OCI-LY7 (cell line): ENCODE measurements around the gene DDX54. TPM values are rescaled to one million over a fixed set of nuclear protein-coding genes. Genes with fewer than 3 reads are reported as not detected.

Experiments
- BruUV-seq: library from RNA; stranded (reverse); fragments of 400-500 nt; replicated peaks from 2 replicates; lab custom pipeline; 2021; lab: Mats Ljungman, UMichigan
- CTCF ChIA-PET: fragments of 300-600 bp; sonication (Branson Sonifier 250); formaldehyde crosslinking; loops from one replicate; lab custom pipeline; 2022; ENCODE audit warnings: antibody characterized with exemption; ENCODE audit not compliant: unreplicated experiment; lab: Charles Lee
- POLR2A ChIA-PET: fragments of 300-600 bp; sonication (Branson Sonifier 250); formaldehyde crosslinking; loops from one replicate; lab custom pipeline; 2022; ENCODE audit warnings: antibody characterized with exemption; lab: Charles Lee
- DNase-seq: peaks from one replicate; pipeline ENCODE4 v3.0.0-alpha.2; 2015; ENCODE audit warnings: low spot score
- H2AFZ ChIP-seq: fragments of 200-600 bp; sonication (generic), shearing (Covaris generic); 2 replicates; pipeline ENCODE4 v1.6.1; 2014; ENCODE audit warnings: mild to moderate bottlenecking, antibody characterized with exemption, low read length, moderate library complexity
- H3K27ac ChIP-seq: fragments of 200-600 bp; sonication (generic); 2 replicates; pipeline ENCODE4 v1.5.1; 2014; ENCODE audit warnings: mixed run types, low read depth, mild to moderate bottlenecking, moderate library complexity, low read length, inconsistent platforms; ENCODE audit not compliant: poor library complexity, severe bottlenecking
- H3K36me3 ChIP-seq: fragments of 200-600 bp; sonication (generic); 2 replicates; pipeline ENCODE4 v1.6.1; 2014; ENCODE audit warnings: mild to moderate bottlenecking, antibody characterized with exemption, low read length, moderate library complexity, mixed read lengths; ENCODE audit not compliant: insufficient read depth
- H3K4me1 ChIP-seq: fragments of 200-600 bp; sonication (generic); 2 replicates; pipeline ENCODE4 v1.5.1; 2014; ENCODE audit warnings: mild to moderate bottlenecking, low read length; ENCODE audit not compliant: insufficient read depth, poor library complexity, severe bottlenecking
- H3K4me2 ChIP-seq: fragments of 200-600 bp; sonication (generic); 2 replicates; pipeline ENCODE4 v1.6.1; 2014; ENCODE audit warnings: mild to moderate bottlenecking, low read length
- H3K4me3 ChIP-seq: fragments of 200-600 bp; sonication (generic); 2 replicates; pipeline ENCODE4 v1.5.1; 2014; ENCODE audit warnings: mild to moderate bottlenecking, low read depth, low read length; ENCODE audit not compliant: poor library complexity, severe bottlenecking
- H3K79me2 ChIP-seq: fragments of 200-600 bp; sonication (generic); 2 replicates; pipeline ENCODE4 v1.6.1; 2016; ENCODE audit warnings: low read depth, mild to moderate bottlenecking, low read length, moderate library complexity, mixed read lengths; ENCODE audit not compliant: insufficient read depth
- H3K9me2 ChIP-seq: fragments of 200-600 bp; sonication (generic); 2 replicates; pipeline ENCODE4 v1.6.1; 2016; ENCODE audit warnings: mild to moderate bottlenecking, low read length, mixed read lengths; ENCODE audit not compliant: insufficient read depth
- H3K9me3 ChIP-seq: fragments of 200-600 bp; sonication (generic); 2 replicates; pipeline ENCODE4 v1.6.1; 2014; ENCODE audit warnings: mild to moderate bottlenecking, mixed run types, low read length, mixed read lengths
- H4K20me1 ChIP-seq: fragments of 200-600 bp; sonication (generic); 2 replicates; pipeline ENCODE4 v1.6.1; 2014; ENCODE audit warnings: mild to moderate bottlenecking, antibody characterized with exemption, low read length, moderate library complexity, mixed read lengths; ENCODE audit not compliant: insufficient read depth
- CTCF ChIP-seq: fragments of 200-600 bp; sonication (generic); conservative IDR thresholded peaks from 2 replicates; pipeline ENCODE4 v1.5.1; 2014; ENCODE audit warnings: mild to moderate bottlenecking, antibody characterized with exemption, low read length, moderate library complexity, mixed read lengths
- EZH2phosphoT487 ChIP-seq: fragments of 200-600 bp; sonication (generic); IDR thresholded peaks from 2 replicates; pipeline ENCODE4 v1.6.1; 2018; ENCODE audit warnings: low read depth, borderline replicate concordance, mild to moderate bottlenecking, mixed run types, antibody characterized with exemption, low read length, moderate library complexity, mixed read lengths
- intact Hi-C: fragments of 100-400 bp; cut with micrococcal nuclease; formaldehyde crosslinking; loops from one replicate; pipeline ENCODE4 v1.10.0; 2022; ENCODE audit not compliant: unreplicated experiment
- total RNA-seq, 2 experiments: library from RNA; depleted of rRNA in 1 of 2; stranded (reverse); fragments of >200 nt in 1 of 2; shearing (Covaris generic) in 1 of 2; gene quantifications; 2 replicates each; pipeline ENCODE4 v1.2.3, GENCODE V29; 2014 to 2022

Gene DDX54
- total RNA-seq, 2 experiments from 2014 or later, result 87.2 to 145 TPM

- DNase-seq, result peak; percentile 84
- TF ChIP-seq CTCF, result peak; percentile 94
- no peak for TF ChIP-seq EZH2phosphoT487
- H3K4me1 ChIP-seq, result peaks cover 46% of the 10 kb centered on the region
- H3K9me2 ChIP-seq, result no peaks in the 10 kb centered on the region
- H3K4me3 ChIP-seq, result peak overlapping the region; percentile 10
- H2AFZ ChIP-seq, result no peak overlapping the region
- peaks cover 93% of the 10 kb centered on the region for H3K36me3 ChIP-seq
- BruUV-seq, result no TSS peak
- peak overlapping the region; percentile 98 for H3K27ac ChIP-seq
- ChIA-PET POLR2A (interaction anchor here (0.7 to 3.9 kb wide), 11 partner anchors 11 to 128 kb away, joined by 3 to 20 read pairs (median 7); partner anchors contain the start of genes DDX54, RASAL1 and RITA1), CTCF (interaction anchor here (0.6 to 1.4 kb wide), 8 partner anchors 9 to 182 kb away, joined by 3 to 9 read pairs (median 4); no protein-coding TSS in a partner anchor)
- intact Hi-C loops, result loop anchor here (1.0 to 5.0 kb wide), 2 partner anchors 76 to 197 kb away; partner anchors contain the start of gene OAS2
- H4K20me1 ChIP-seq, result no peaks in the 10 kb centered on the region
- H3K79me2 ChIP-seq, result peaks cover 23% of the 10 kb centered on the region
- peak overlapping the region; percentile 61 for H3K4me2 ChIP-seq
- H3K9me3 ChIP-seq, result no peaks in the 10 kb centered on the region
Observed at GRCh38 chr12:113174461-113175384, 10.6 kb downstream of the DDX54 start.

- Histone ChIP-seq H3K4me3 (peak overlapping the region; percentile 38), H3K9me2 (no peaks in the 10 kb centered on the region), H3K9me3 (no peaks in the 10 kb centered on the region), H3K79me2 (peaks cover 23% of the 10 kb centered on the region), H2AFZ (no peak overlapping the region), H4K20me1 (no peaks in the 10 kb centered on the region), H3K4me2 (peak overlapping the region; percentile 62), H3K36me3 (peaks cover 91% of the 10 kb centered on the region), H3K4me1 (peaks cover 46% of the 10 kb centered on the region), H3K27ac (peak overlapping the region; percentile 98)
- BruUV-seq, result no TSS peak
- CTCF ChIA-PET, result interaction anchor here (1.6 to 2.1 kb wide), 2 partner anchors 11 to 40 kb away, joined by 7 to 10 read pairs; no protein-coding TSS in a partner anchor
- no peak; the same call in 1 of the 2 replicates for TF ChIP-seq CTCF
- TF ChIP-seq EZH2phosphoT487, result no peak
- peak; percentile 99 for DNase-seq
- intact Hi-C loops, result loop anchor here (1.0 to 5.0 kb wide), 7 partner anchors 19 to 196 kb away; partner anchors contain the start of genes OAS2 and RASAL1
- POLR2A ChIA-PET, result interaction anchor here (0.5 to 4.5 kb wide), 32 partner anchors 11 to 378 kb away, joined by 3 to 46 read pairs (median 4); partner anchors contain the start of genes CFAP73, DDX54, OAS2 and RASAL1
Observed at GRCh38 chr12:113173081-113173698, 12.1 kb downstream of the DDX54 start.
